CD4-positive, alpha-beta memory T cell (primary cell): ENCODE measurements around the gene BCAS2. TPM values are rescaled to one million over a fixed set of nuclear protein-coding genes. Genes with fewer than 3 reads are reported as not detected.

Source experiments
- CTCF ChIA-PET: fragments of 350-600 bp; sonication (Branson Sonifier 250); formaldehyde crosslinking; loops from one replicate; lab custom pipeline; 2021; ENCODE audit warnings: inconsistent platforms; ENCODE audit not compliant: partially characterized antibody; lab: Charles Lee
- POLR2A ChIA-PET: fragments of 350-600 bp; sonication (Branson Sonifier 250); formaldehyde crosslinking; loops from one replicate; lab custom pipeline; 2021; ENCODE audit not compliant: partially characterized antibody; lab: Charles Lee
- DNase-seq, 5 donors: peaks; one replicate each; pipeline versions ENCODE4 v3.0.0 to v3.0.0-alpha.2; 2020 to 2022; ENCODE audit warnings: mixed read lengths in 1 of 5
- H3K27ac ChIP-seq: one replicate; pipeline ENCODE4 v1.7.0; 2013; ENCODE audit warnings: low read depth, low read length
- H3K27me3 ChIP-seq: 2 replicates; pipeline ENCODE4 v1.7.0; 2013; ENCODE audit warnings: mild to moderate bottlenecking, low read length, moderate library complexity; ENCODE audit not compliant: insufficient read depth
- H3K36me3 ChIP-seq: 2 replicates; pipeline ENCODE4 v1.7.0; 2013; ENCODE audit warnings: mild to moderate bottlenecking, low read length, moderate library complexity; ENCODE audit not compliant: insufficient read depth
- H3K4me1 ChIP-seq: 2 replicates; pipeline ENCODE4 v1.7.0; 2013; ENCODE audit warnings: mild to moderate bottlenecking, low read length, moderate library complexity; ENCODE audit not compliant: insufficient read depth
- H3K4me3 ChIP-seq, 2 donors: one replicate each; pipeline ENCODE4 v1.7.0; 2013; ENCODE audit warnings: low read length in 2 of 2, mild to moderate bottlenecking in 1 of 2
- H3K9me3 ChIP-seq, 2 donors: one replicate each; pipeline ENCODE4 v1.7.0; 2013; ENCODE audit warnings: low read length in 2 of 2, control low read depth in 1 of 2; ENCODE audit not compliant: control insufficient read depth in 1 of 2
- H3K27ac Mint-ChIP-seq, 7 donors: one replicate each; pipeline ENCODE4 v1.8.0; 2020 to 2021; ENCODE audit warnings: mixed read lengths in 7 of 7, mild to moderate bottlenecking in 6 of 7, inconsistent platforms in 3 of 7, moderate library complexity in 3 of 7
- H3K27me3 Mint-ChIP-seq, 2 donors: one replicate each; pipeline ENCODE4 v1.8.0; 2020 to 2021; ENCODE audit warnings: mixed read lengths in 2 of 2
- H3K36me3 Mint-ChIP-seq, 2 donors: one replicate each; pipeline ENCODE4 v1.8.0; 2020 to 2021; ENCODE audit warnings: mixed read lengths in 2 of 2, inconsistent platforms in 1 of 2, mild to moderate bottlenecking in 1 of 2
- H3K4me1 Mint-ChIP-seq, 4 donors: one replicate each; pipeline ENCODE4 v1.8.0; 2020 to 2021; ENCODE audit warnings: mixed read lengths in 4 of 4, mild to moderate bottlenecking in 1 of 4
- H3K4me3 Mint-ChIP-seq, 8 donors: one replicate each; pipeline ENCODE4 v1.8.0; 2020 to 2021; ENCODE audit warnings: mixed read lengths in 8 of 8, mild to moderate bottlenecking in 7 of 8, moderate library complexity in 6 of 8, inconsistent platforms in 3 of 8
- H3K9me3 Mint-ChIP-seq, 8 donors: one replicate each; pipeline ENCODE4 v1.8.0; 2020 to 2021; ENCODE audit warnings: mixed read lengths in 8 of 8, mild to moderate bottlenecking in 5 of 8, inconsistent platforms in 3 of 8, moderate library complexity in 1 of 8
- intact Hi-C: fragments of 100-400 bp; cut with micrococcal nuclease; formaldehyde crosslinking; loops from one replicate; pipeline ENCODE4 v1.15.1; 2023
- polyA plus RNA-seq, 2 donors: library from polyadenylated mRNA; unstranded; fragments of 300-500 nt; fragmentation: Illumina TruSeq; gene quantifications; one replicate each; pipeline ENCODE4 v1.2.3, GENCODE V29; 2021
- total RNA-seq, 2 experiments: library from RNA; stranded (reverse); gene quantifications; one replicate each; pipeline ENCODE4 v1.2.3, GENCODE V29; 2021

BCAS2 gene
- total and polyA plus RNA-seq, 4 experiments from 2014 or later, result 33.9 to 159 (median 67.1) TPM

- Mint-ChIP-seq H3K36me3 (no peaks in the 10 kb centered on the region), H3K4me3 (no peak overlapping the region), H3K27ac (no peak overlapping the region), H3K27me3 (no peaks in the 10 kb centered on the region), H3K9me3 (no peaks in the 10 kb centered on the region), H3K4me1 (peaks cover 0 to 1% (median 0%) of the 10 kb centered on the region in 4 donors)
- no peaks in the 10 kb centered on the region for H3K27me3 ChIP-seq
- H3K36me3 ChIP-seq, result no peaks in the 10 kb centered on the region
- no peak overlapping the region for H3K27ac ChIP-seq
- ChIA-PET POLR2A (no interaction called here), CTCF (no interaction called here)
- H3K9me3 ChIP-seq, result no peaks in the 10 kb centered on the region
- H3K4me3 ChIP-seq, result no peak overlapping the region
- DNase-seq, result no peak
- H3K4me1 ChIP-seq, result no peaks in the 10 kb centered on the region
- intact Hi-C loops, result no loop called here
Measured at GRCh38 chr1:114530224-114530623, 51.2 kb downstream of the BCAS2 start.

GRCh38 chr1:114524944-114525343, 56.5 kb downstream of the BCAS2 start:
- peaks cover 4 to 6% of the 10 kb centered on the region in 2 donors for H3K27me3 Mint-ChIP-seq
- peaks cover 0 to 4% (median 0%) of the 10 kb centered on the region in 4 donors for H3K4me1 Mint-ChIP-seq
- H3K27me3 ChIP-seq, result no peaks in the 10 kb centered on the region
- no peak for DNase-seq
- intact Hi-C loops, result no loop called here
- ChIA-PET POLR2A (no interaction called here), CTCF (interaction anchor here (0.5 kb wide), 1 partner anchor 48 kb away, joined by 3 read pairs; no protein-coding TSS in a partner anchor)
- no peaks in the 10 kb centered on the region for H3K4me1 ChIP-seq
- H3K9me3 Mint-ChIP-seq, result no peaks in the 10 kb centered on the region
- no peak overlapping the region for H3K4me3 Mint-ChIP-seq
- no peak overlapping the region for H3K27ac ChIP-seq
- H3K36me3 ChIP-seq, result no peaks in the 10 kb centered on the region
- no peak overlapping the region for H3K4me3 ChIP-seq
- H3K36me3 Mint-ChIP-seq, result no peaks in the 10 kb centered on the region
- H3K27ac Mint-ChIP-seq, result peak overlapping the region in 1 of 7 donors; percentile 59
- H3K9me3 ChIP-seq, result no peaks in the 10 kb centered on the region

- Histone ChIP-seq H3K4me1 (no peaks in the 10 kb centered on the region), H3K4me3 (no peak overlapping the region), H3K27me3 (no peaks in the 10 kb centered on the region), H3K36me3 (no peaks in the 10 kb centered on the region), H3K9me3 (no peaks in the 10 kb centered on the region), H3K27ac (no peak overlapping the region)
- Mint-ChIP-seq H3K27me3 (peaks cover 6 to 11% of the 10 kb centered on the region in 2 donors), H3K27ac (no peak overlapping the region), H3K36me3 (no peaks in the 10 kb centered on the region), H3K4me3 (no peak overlapping the region), H3K4me1 (peaks cover 0 to 3% (median 0%) of the 10 kb centered on the region in 4 donors), H3K9me3 (no peaks in the 10 kb centered on the region)
- CTCF ChIA-PET, result interaction anchor here (0.6 kb wide), 1 partner anchor 80 kb away, joined by 3 read pairs; no protein-coding TSS in a partner anchor
- POLR2A ChIA-PET, result no interaction called here
- intact Hi-C loops, result no loop called here
- no peak for DNase-seq
Measured at GRCh38 chr1:114522264-114522575, 59.2 kb downstream of the BCAS2 start.

GRCh38 chr1:114521396-114522263, 59.8 kb downstream of the BCAS2 start:
- H3K27ac ChIP-seq, result no peak overlapping the region

More at GRCh38 chr1:114521396-114522263, 59.8 kb downstream of the BCAS2 start:
- Histone ChIP-seq H3K4me1 (no peaks in the 10 kb centered on the region), H3K27me3 (no peaks in the 10 kb centered on the region), H3K4me3 (no peak overlapping the region), H3K9me3 (no peaks in the 10 kb centered on the region), H3K36me3 (no peaks in the 10 kb centered on the region)
- Mint-ChIP-seq H3K27me3 (peaks cover 6 to 11% of the 10 kb centered on the region in 2 donors), H3K9me3 (no peaks in the 10 kb centered on the region), H3K4me1 (peaks cover 0 to 3% (median 0%) of the 10 kb centered on the region in 4 donors), H3K27ac (no peak overlapping the region), H3K4me3 (no peak overlapping the region), H3K36me3 (no peaks in the 10 kb centered on the region)
- CTCF ChIA-PET, result no interaction called here
- intact Hi-C loops, result no loop called here
- no peak for DNase-seq
- POLR2A ChIA-PET, result no interaction called here

Other genes with a start within 250 kb of the BCAS2 start
- gene TRIM33, start 70.4 kb downstream of the BCAS2 start, total RNA-seq, result 10 to 100 TPM; 50.6 to 54.4 TPM
- gene TRIM33, start 70.4 kb downstream of the BCAS2 start, polyA plus RNA-seq, result 10 to 100 TPM; 26.8 to 33.6 TPM
- gene DENND2C, start 88.4 kb upstream of the BCAS2 start, total RNA-seq, result under 1 TPM; 0.76 to 0.78 TPM
- under 1 TPM; 0.45 to 0.56 TPM for gene DENND2C, start 88.4 kb upstream of the BCAS2 start, polyA plus RNA-seq
- gene AMPD1, start 113.9 kb upstream of the BCAS2 start, total RNA-seq, result not detected
- gene AMPD1, start 113.9 kb upstream of the BCAS2 start, polyA plus RNA-seq, result not detected
- gene NRAS, start 135.2 kb upstream of the BCAS2 start, total RNA-seq, result 10 to 100 TPM; 22.0 to 22.3 TPM
- gene NRAS, start 135.2 kb upstream of the BCAS2 start, polyA plus RNA-seq, result 10 to 100 TPM; 18.0 to 29.3 TPM
- gene CSDE1, start 176.4 kb upstream of the BCAS2 start, total RNA-seq, result 100 to 1,000 TPM; 530 to 559 TPM
- 100 to 1,000 TPM; 391 to 444 TPM for gene CSDE1, start 176.4 kb upstream of the BCAS2 start, polyA plus RNA-seq
- gene SIKE1, start 199.1 kb upstream of the BCAS2 start, total RNA-seq, result 10 to 100 TPM; 66.6 to 67.1 TPM
- 10 to 100 TPM; 35.4 to 36.8 TPM for gene SIKE1, start 199.1 kb upstream of the BCAS2 start, polyA plus RNA-seq